Measurements from ENCODE around the gene SERPINH1. TPM values are rescaled to one million over a fixed set of nuclear protein-coding genes. Genes with fewer than 3 reads are reported as not detected.

Gene SERPINH1
- total RNA-seq, 1 experiment from 2014 or later, result 51.3 TPM

- DNase-seq (ENCODE audit: low read depth), result peak; percentile 48
- in situ Hi-C loops (cut with HindIII; ENCODE audit: low pct_unique_long_range_greater_than_20kb, low sequenced_read_pairs), result no loop called here
Measured at GRCh38 chr11:75527938-75528735, 33.9 kb upstream of the SERPINH1 start.

GRCh38 chr11:75530577-75530976 lies 31.5 kb upstream of the SERPINH1 start:
- no peak for DNase-seq (ENCODE audit: low read depth)
- in situ Hi-C loops (cut with HindIII; ENCODE audit: low pct_unique_long_range_greater_than_20kb, low sequenced_read_pairs), result no loop called here

- in situ Hi-C loops (cut with HindIII; ENCODE audit: low pct_unique_long_range_greater_than_20kb, low sequenced_read_pairs), result no loop called here
- DNase-seq (ENCODE audit: low read depth), result no peak
Measured at GRCh38 chr11:75531325-75531724, 30.7 kb upstream of the SERPINH1 start.

- in situ Hi-C loops (cut with HindIII; ENCODE audit: low pct_unique_long_range_greater_than_20kb, low sequenced_read_pairs), result no loop called here
- DNase-seq (ENCODE audit: low read depth), result peak; percentile 38
Measured at GRCh38 chr11:75532200-75533048, 29.6 kb upstream of the SERPINH1 start.

GRCh38 chr11:75533896-75534258 lies 28.2 kb upstream of the SERPINH1 start:
- no peak for DNase-seq (ENCODE audit: low read depth)
- in situ Hi-C loops (cut with HindIII; ENCODE audit: low pct_unique_long_range_greater_than_20kb, low sequenced_read_pairs), result no loop called here

- in situ Hi-C loops (cut with HindIII; ENCODE audit: low pct_unique_long_range_greater_than_20kb, low sequenced_read_pairs), result no loop called here
- DNase-seq (ENCODE audit: low read depth), result peak; percentile 16
Measured at GRCh38 chr11:75534259-75535069, 27.6 kb upstream of the SERPINH1 start.

- in situ Hi-C loops (cut with HindIII; ENCODE audit: low pct_unique_long_range_greater_than_20kb, low sequenced_read_pairs), result no loop called here
- no peak for DNase-seq (ENCODE audit: low read depth)
Measured at GRCh38 chr11:75535071-75535470, 27.0 kb upstream of the SERPINH1 start.

- in situ Hi-C loops (cut with HindIII; ENCODE audit: low pct_unique_long_range_greater_than_20kb, low sequenced_read_pairs), result no loop called here
- DNase-seq (ENCODE audit: low read depth), result peak; percentile 18
Measured at GRCh38 chr11:75536786-75537641, 25.0 kb upstream of the SERPINH1 start.

- DNase-seq (ENCODE audit: low read depth), result no peak
- in situ Hi-C loops (cut with HindIII; ENCODE audit: low pct_unique_long_range_greater_than_20kb, low sequenced_read_pairs), result no loop called here
Measured at GRCh38 chr11:75537740-75538139, 24.3 kb upstream of the SERPINH1 start.

- in situ Hi-C loops (cut with HindIII; ENCODE audit: low pct_unique_long_range_greater_than_20kb, low sequenced_read_pairs), result no loop called here
- no peak for DNase-seq (ENCODE audit: low read depth)
Measured at GRCh38 chr11:75538150-75538942, 23.7 kb upstream of the SERPINH1 start.

- in situ Hi-C loops (cut with HindIII; ENCODE audit: low pct_unique_long_range_greater_than_20kb, low sequenced_read_pairs), result no loop called here
Measured at GRCh38 chr11:75539459-75540334, 22.4 kb upstream of the SERPINH1 start.

GRCh38 chr11:75541193-75542087 lies 20.6 kb upstream of the SERPINH1 start:
- in situ Hi-C loops (cut with HindIII; ENCODE audit: low pct_unique_long_range_greater_than_20kb, low sequenced_read_pairs), result no loop called here

More at GRCh38 chr11:75539459-75540334, 22.4 kb upstream of the SERPINH1 start:
- no peak for DNase-seq (ENCODE audit: low read depth)

GRCh38 chr11:75542088-75542438 lies 20.0 kb upstream of the SERPINH1 start:
- no peak for DNase-seq (ENCODE audit: low read depth)
- in situ Hi-C loops (cut with HindIII; ENCODE audit: low pct_unique_long_range_greater_than_20kb, low sequenced_read_pairs), result no loop called here

More at GRCh38 chr11:75541193-75542087, 20.6 kb upstream of the SERPINH1 start:
- no peak for DNase-seq (ENCODE audit: low read depth)

- no peak for DNase-seq (ENCODE audit: low read depth)
- in situ Hi-C loops (cut with HindIII; ENCODE audit: low pct_unique_long_range_greater_than_20kb, low sequenced_read_pairs), result no loop called here
Measured at GRCh38 chr11:75543806-75544205, 18.2 kb upstream of the SERPINH1 start.

GRCh38 chr11:75547177-75547576 lies 14.9 kb upstream of the SERPINH1 start:
- in situ Hi-C loops (cut with HindIII; ENCODE audit: low pct_unique_long_range_greater_than_20kb, low sequenced_read_pairs), result no loop called here
- no peak for DNase-seq (ENCODE audit: low read depth)
